GM23338 (cell line): Measurements from ENCODE around the gene PITX1.

ENCODE experiments used
- TF ChIP-seq, protein P1 (sequence below), 2 experiments: fragments of 200-600 bp in 1 of 2; sonication (generic) in 1 of 2; conservative IDR thresholded peaks; 2 replicates each; pipeline versions ENCODE4 v1.5.1 to v1.6.1; 2016 to 2017; ENCODE audit warnings: antibody characterized with exemption in 2 of 2, low read depth in 2 of 2, mild to moderate bottlenecking in 2 of 2, moderate library complexity in 1 of 2
- TF ChIP-seq, protein P2 (sequence below): IDR thresholded peaks from one replicate; pipeline ENCODE4 v1.6.1; 2018; ENCODE audit warnings: antibody characterized with exemption; ENCODE audit not compliant: unreplicated experiment

DNA sequence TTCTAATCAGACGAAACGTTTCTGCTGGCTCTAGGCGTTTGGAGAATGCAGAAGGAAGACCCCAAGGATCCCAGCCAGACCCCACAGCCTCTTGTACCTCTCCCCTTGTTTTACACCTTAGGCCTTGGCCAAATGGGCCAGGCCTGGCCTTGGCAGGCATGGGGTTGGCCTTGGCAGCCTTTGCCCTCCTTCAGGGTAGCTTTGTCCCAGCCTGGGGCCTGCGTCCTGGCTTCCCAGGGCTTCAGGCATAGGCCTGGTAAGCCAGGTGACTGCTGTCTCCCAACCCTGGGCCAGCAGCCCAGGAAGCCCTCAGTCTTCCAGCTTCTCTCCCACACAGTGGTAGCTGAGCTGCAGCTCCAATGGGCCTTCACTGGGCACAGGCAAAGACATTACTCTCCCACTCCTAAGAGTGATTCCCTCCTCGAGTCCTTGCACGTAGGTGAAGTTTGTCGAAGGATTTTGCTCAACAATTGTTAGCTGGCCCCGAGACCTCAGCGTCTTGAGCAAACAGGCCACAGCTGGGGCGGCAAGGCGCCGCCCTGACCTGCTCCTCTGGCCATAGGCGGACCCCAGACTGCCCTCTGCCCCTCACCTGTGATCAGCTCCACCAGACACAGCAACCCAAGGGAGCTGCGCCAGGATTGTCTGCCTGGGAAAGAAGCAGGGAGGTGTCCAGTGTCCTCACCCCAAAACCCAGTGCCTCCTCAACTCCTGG is 1.1 kb upstream of the PITX1 start:
- TF ChIP-seq, protein P1, sequence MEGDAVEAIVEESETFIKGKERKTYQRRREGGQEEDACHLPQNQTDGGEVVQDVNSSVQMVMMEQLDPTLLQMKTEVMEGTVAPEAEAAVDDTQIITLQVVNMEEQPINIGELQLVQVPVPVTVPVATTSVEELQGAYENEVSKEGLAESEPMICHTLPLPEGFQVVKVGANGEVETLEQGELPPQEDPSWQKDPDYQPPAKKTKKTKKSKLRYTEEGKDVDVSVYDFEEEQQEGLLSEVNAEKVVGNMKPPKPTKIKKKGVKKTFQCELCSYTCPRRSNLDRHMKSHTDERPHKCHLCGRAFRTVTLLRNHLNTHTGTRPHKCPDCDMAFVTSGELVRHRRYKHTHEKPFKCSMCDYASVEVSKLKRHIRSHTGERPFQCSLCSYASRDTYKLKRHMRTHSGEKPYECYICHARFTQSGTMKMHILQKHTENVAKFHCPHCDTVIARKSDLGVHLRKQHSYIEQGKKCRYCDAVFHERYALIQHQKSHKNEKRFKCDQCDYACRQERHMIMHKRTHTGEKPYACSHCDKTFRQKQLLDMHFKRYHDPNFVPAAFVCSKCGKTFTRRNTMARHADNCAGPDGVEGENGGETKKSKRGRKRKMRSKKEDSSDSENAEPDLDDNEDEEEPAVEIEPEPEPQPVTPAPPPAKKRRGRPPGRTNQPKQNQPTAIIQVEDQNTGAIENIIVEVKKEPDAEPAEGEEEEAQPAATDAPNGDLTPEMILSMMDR (conservative IDR thresholded peaks at IDR 0.05; ENCODE audit: low read depth in 2 of 2): no peak
- TF ChIP-seq, protein P2, sequence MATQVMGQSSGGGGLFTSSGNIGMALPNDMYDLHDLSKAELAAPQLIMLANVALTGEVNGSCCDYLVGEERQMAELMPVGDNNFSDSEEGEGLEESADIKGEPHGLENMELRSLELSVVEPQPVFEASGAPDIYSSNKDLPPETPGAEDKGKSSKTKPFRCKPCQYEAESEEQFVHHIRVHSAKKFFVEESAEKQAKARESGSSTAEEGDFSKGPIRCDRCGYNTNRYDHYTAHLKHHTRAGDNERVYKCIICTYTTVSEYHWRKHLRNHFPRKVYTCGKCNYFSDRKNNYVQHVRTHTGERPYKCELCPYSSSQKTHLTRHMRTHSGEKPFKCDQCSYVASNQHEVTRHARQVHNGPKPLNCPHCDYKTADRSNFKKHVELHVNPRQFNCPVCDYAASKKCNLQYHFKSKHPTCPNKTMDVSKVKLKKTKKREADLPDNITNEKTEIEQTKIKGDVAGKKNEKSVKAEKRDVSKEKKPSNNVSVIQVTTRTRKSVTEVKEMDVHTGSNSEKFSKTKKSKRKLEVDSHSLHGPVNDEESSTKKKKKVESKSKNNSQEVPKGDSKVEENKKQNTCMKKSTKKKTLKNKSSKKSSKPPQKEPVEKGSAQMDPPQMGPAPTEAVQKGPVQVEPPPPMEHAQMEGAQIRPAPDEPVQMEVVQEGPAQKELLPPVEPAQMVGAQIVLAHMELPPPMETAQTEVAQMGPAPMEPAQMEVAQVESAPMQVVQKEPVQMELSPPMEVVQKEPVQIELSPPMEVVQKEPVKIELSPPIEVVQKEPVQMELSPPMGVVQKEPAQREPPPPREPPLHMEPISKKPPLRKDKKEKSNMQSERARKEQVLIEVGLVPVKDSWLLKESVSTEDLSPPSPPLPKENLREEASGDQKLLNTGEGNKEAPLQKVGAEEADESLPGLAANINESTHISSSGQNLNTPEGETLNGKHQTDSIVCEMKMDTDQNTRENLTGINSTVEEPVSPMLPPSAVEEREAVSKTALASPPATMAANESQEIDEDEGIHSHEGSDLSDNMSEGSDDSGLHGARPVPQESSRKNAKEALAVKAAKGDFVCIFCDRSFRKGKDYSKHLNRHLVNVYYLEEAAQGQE: no peak
